Stimulated activated CD8-positive, alpha-beta memory T cell treated with anti-CD3 and anti-CD28 coated beads, Interleukin-7, amount 100 ng/mL, for 4 hours (primary cell): Measurements from ENCODE around the gene SDE2.
"Not testable (repeated sequence)": the region's sequence is repeated elsewhere in the genome, so short reads cannot be mapped to it uniquely, and the experiment has no call there.

Experiments used
- DNase-seq, 2 donors: peaks; one replicate each; pipeline ENCODE4 v3.0.0-alpha.2; 2020; ENCODE audit warnings: low read depth in 2 of 2

The SDE2 gene

DNA sequence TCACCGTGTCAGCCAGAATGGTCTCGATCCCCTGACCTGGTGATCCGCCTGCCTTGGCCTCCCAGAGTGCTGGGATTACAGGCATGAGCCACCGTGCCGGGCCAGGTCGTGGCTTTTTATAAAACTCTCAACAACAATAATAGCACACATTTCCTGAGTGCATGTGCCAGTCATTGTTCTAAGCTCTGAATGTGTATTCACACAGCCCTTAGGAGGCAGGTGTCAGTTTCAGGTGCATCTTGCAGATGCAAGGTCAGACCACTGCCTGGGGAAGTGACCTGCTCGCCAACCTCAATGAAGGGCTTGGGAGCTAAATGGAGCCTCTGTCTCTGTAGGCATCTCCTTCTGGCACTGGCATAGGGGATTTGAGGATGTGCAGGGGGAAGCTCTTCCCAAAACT, 56.6 kb downstream of the SDE2 start:
- DNase-seq: no peak

DNA sequence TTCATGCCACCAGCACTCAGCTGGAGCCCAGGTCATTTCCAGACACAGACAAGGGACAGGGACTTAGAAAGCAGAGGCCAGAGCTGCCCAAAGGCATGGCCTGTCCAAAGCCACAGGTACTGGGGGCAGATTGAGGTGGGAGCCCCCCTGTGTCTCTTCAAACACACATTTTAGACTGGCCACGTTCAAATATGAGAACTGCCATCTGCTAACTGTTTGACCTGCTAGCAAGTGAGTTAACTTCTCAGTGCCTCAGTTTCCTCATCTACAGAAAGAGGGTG, 57.3 kb downstream of the SDE2 start:
- DNase-seq: no peak

DNA sequence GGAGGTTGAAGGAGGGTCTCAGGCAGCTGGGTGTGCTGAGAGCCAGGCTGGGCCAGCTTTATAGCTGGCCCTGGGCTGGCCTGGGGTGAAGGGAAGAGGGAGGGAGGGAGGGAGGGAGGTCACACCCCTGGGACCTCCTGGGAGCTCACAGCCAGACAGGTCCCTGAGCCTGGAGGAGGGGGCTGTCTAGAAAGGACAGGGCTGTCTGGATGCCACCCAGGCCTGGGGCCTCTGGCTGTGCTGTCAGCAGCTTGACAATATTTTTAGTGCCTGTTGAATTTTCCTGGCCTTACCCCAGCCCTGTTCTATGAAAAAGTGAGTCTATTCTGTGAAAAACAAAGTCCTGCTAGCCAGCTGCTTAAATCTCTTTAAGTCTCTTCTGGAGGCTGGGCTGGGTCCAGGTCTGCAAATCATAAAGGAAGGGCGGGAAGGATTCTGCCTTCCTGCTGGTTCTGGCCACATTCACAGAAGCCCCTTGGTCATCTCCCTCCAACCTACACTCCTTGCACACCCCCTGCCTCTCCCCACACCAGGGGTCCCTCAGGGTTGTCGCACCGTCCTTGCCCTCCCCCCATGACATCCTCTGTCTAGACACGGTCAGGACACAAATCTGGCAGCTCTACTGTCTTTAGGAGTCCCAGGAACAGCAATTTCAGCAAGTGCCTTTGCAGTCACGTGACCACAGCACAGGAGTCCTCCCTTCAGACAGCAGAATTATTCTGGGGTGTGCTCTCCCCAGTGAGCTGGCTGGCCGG, 57.8 kb downstream of the SDE2 start, which contains the start of gene LEFTY2:
LEFTY2 (minus strand) TSS at position 34 of the 755 bp plus-strand sequence. CDS start 80 bp downstream, outside the sequence.
- no peak for DNase-seq

DNA sequence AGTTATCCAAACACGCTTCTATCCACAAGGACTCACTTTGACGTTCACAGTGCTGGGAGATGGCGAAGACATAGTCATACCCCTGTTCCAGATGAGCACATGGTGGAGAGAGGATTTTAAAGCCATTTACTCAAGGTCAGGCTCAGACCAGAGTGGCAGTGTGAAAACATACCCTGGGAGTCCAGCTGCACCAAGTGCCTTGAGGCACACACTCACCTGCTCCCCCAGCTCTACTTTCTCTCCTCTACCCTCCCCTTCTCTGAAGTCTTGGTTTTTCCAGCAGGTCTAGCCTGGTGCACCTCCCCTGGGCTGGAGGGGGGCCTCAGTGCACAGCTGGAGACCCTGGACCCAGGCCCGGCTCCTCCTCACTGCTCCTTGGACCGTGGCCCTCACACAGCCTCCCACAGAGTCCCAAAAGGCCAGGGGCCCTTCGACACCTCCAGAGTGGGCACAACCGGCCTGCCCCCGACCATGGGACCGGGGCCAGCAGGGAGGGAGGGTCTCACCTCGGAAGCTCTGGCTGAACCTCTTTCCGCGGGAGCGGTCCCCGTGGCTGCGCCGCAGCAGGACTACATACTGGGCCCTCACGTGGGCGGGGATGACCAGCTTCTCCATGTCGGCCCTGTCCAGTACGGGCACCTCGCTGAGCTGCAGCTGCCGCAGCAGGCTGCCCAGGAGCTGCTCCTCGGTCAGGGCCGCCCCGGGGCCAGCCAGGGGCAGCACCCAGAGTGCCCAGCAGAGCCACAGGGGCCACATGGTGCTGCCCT, 58.6 kb downstream of the SDE2 start:
- DNase-seq: no peak

DNA sequence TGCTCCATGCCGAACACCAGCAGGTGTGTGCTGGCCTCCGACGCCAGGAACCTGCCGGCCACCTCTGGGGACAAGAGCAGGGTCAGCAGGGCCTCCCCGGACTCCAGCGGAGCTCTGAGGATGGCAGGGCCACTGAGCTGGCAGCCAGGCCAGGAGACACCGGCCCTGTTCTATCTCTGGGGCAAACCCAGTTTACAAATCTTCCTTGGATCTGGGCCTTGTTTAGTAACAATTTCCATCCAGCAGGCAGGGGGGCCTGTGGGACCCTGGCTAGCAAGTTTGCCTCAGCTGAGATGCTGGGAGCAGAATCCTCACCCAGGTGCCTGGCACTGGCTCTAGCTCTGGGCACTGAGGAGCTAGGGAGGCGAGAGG, 59.2 kb downstream of the SDE2 start:
- DNase-seq: not testable (repeated sequence)

DNA sequence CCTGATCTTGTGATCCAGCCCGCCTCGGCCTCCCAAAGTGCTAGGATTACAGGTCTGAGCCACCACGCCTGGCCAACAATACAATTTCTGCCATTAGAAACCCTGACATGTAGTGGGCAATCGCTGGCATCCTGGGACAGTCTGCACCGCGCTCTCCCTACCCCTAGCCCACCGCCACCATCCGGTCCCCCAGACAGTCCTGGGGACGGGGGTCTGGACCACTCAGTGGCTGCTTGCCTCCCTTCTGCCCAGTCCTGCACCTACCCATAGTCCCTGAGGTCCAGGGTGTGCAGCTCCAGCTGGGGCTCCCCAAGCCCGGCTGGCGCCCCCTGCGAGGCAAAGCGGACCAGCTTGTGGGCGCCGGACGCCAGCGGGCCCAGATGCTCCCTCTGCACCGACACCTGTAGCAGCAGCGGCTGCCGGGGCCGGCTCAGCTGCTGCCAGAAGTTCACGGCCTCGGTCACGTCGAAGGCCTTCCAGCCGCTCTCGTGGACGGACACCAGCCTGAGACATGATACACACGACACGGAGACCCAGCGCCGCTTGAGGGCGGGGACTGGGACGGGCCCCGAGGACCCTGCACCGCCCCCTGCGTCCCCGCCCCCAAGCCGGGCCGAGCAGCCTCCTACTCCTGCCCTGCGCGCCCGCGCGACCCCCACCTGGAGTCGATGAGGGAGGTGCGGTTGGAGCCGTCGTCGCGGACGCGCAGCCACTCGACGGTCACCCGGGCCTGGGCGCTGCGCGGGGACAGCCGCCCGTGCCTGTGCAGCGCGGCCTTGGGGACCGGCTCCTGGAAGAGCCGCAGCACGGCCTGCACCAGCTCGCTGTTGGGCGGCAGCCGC, 59.8 kb downstream of the SDE2 start:
- not testable (repeated sequence) for DNase-seq

DNA sequence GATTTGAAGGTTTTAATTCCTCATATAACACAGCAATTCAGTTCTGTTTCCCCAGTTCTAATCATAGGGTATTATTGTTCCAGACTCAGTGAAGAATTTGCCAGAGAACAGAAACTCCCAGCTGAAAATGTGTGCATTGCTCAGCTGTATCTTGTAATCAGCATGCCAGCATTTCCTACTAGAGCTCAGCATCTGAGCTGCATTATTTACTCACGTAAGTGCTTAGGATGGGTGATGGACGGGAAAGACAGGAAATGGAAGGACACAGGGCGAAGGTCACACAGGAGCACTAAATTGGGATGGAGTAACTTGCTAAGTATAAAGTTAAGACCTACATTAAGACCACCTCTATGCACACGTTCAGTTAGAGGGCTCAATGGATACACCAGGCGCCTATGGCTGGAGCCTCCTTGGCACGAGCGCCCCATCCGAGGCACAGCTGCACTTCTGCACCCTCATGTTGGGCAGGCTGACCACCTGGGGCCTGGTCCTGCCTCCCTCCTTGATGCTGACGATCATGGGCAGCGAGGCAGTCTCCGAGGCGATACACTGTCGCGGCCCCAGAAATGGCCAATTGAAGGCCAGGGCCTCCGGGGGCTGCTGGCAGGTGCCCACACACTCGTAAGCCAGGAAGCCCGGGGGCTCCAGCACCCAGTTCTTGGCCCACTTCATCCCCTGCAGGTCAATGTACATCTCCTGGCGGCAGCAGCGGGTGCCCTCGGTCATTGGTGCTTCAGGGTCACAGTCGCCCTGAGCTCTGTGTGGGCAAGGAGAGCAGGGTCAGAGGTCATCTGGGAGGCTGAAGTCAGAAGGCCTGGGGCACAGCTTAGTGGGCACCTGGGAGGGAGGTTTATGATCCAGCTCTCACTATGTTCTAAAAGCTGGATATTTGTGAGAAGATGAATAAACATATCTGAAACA, 61.8 kb downstream of the SDE2 start:
- DNase-seq: no peak

DNA sequence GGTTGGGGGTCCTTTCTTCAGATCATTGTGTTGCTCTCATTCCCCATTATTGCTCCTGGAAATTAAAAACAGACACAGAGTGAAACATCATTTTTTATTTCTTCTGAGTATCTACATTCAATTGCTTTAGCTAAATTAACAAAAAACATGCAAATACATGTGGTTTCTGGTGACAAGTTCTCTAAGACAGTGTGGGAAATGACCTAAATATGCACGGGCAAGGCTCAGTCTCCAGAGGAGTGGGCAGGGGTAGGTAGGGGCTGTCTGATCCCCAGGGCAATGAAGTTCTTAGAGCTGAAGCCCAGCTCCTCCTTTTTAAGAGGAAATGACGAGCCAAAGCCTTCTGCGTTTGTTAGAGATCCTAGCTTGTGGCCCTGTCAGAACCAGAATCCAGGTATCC, 62.6 kb downstream of the SDE2 start:
- no peak for DNase-seq

DNA sequence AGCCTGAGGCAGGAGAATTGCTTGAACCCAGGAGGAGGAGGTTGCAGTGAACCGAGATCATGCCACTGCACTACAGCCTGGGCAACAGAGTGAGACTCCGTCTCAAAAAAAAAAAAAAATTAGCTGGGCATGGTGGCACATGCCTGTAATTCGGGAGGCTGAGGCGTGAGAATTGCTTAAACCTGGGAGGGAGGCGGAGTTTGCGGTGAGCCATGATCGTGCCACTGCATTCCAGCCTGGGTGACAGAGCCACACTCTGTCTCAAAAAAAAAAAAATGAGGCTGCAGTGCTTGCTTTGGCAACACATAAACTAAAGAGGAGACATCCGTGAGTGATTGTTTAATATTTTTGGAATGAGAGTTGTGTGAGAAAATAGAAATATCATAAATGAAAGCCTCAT, 63.1 kb downstream of the SDE2 start:
- DNase-seq: not testable (repeated sequence)

DNA sequence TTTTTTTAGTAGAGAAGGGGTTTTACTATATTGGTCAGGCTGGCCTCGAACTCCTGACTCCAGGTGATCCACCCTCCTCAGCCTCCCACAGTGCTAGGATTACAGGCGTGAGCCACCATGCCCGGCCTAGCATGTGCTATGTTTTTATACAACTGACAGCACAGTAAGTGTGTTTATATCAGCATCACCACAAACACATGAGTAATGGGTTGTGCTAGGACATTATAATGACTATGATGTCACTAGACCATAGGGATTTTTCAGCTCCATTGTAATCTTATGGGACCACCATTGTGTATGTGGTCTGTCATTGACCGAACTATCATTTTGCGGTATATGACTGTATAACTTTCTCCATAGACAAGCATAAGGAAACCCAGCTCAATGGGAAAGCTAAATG, 64.4 kb downstream of the SDE2 start:
- no peak for DNase-seq

DNA sequence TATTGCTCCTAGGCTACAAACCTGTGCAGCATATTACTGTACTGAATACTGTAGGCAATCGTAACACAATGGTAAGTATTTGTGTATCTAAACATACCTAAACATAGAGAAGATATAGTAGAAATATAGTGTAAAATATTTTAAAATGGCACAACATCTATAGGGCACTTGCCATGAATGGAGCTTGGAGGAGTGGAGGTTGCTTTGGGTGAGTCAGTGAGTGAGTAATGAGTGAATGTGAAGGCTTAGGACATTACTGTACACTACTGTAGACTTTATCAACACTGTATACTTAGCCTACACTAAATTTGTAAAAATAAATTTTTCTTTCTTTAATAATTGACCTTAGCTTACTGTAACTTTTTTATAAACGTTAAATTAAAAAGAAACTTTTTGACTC, 66.1 kb downstream of the SDE2 start:
- DNase-seq: no peak
